ENCODE data around the gene SLC24A1.
A peak's percentile ranks its signal among the peaks of the same experiment; 100 is the strongest.

SLC24A1 gene

DNA sequence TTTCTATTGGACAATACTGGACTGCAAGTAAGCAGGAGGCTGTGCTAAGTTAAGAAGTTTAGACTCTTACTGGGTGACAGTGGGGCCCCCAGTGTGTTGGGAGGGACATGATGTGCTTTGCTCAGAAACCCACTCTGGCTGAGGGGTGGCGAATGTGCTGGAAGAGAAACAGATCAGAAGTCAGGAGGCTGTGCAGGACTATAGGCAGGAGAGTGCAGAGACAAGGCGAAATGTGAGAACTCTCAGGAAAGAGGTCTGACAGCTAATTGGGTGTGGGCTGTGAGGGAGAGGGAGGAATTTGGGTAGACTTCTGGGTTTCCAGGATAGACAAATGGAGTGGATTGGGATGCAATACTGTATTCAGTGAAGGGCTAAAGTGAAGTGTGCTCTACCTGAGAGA is 12.0 kb downstream of the SLC24A1 start:
- no peaks in the 10 kb centered on the region for H3K36me3 ChIP-seq (ENCODE audit: control insufficient read depth in 2 of 2, insufficient read depth in 2 of 2, low read length in 2 of 2)
- no peak overlapping the region for H3K4me3 ChIP-seq (ENCODE audit: low read length in 2 of 2)
- no peaks in the 10 kb centered on the region for H3K27me3 ChIP-seq (ENCODE audit: control insufficient read depth in 2 of 2, insufficient read depth in 2 of 2, low read length in 2 of 2)
- H3K9ac ChIP-seq (ENCODE audit: low read depth in 1 of 2, low read length in 2 of 2) = no peak overlapping the region
- no peak overlapping the region for H3K27ac ChIP-seq (ENCODE audit: low read depth in 2 of 2, low read length in 2 of 2)
- no peaks in the 10 kb centered on the region for H3K9me3 ChIP-seq (ENCODE audit: control insufficient read depth in 2 of 2, low read length in 2 of 2)
- peaks cover 0 to 3% of the 10 kb centered on the region in 2 donors for H3K4me1 ChIP-seq (ENCODE audit: control insufficient read depth in 2 of 2, insufficient read depth in 2 of 2, low read length in 2 of 2)

DNA sequence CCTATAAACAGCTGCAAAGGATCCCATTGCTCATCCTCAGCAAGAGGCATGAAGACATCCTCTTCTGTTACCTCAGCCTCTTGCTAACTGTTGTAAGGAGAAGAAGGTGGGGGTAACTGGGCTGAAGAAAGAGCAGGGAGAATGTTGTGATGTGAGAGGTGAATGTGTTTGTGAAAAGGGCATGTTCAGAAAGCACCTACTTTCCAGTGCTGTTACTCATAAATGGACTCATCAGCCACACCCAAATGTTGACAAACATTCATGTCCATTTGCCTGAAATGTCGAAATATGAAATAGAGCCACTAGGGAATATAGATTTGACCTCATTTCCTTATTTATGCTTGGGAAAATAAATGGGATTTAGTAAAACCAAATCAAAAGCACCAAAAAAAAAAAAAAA is 12.6 kb downstream of the SLC24A1 start:
- Histone ChIP-seq H3K36me3 (ENCODE audit: control insufficient read depth in 2 of 2, insufficient read depth in 2 of 2, low read length in 2 of 2) (no peaks in the 10 kb centered on the region), H3K4me3 (ENCODE audit: low read length in 2 of 2) (no peak overlapping the region), H3K9me3 (ENCODE audit: control insufficient read depth in 2 of 2, low read length in 2 of 2) (no peaks in the 10 kb centered on the region), H3K4me1 (ENCODE audit: control insufficient read depth in 2 of 2, insufficient read depth in 2 of 2, low read length in 2 of 2) (peaks cover 0 to 5% of the 10 kb centered on the region in 2 donors), H3K9ac (ENCODE audit: low read depth in 1 of 2, low read length in 2 of 2) (no peak overlapping the region), H3K27ac (ENCODE audit: low read depth in 2 of 2, low read length in 2 of 2) (no peak overlapping the region), H3K27me3 (ENCODE audit: control insufficient read depth in 2 of 2, insufficient read depth in 2 of 2, low read length in 2 of 2) (no peaks in the 10 kb centered on the region)

- no peaks in the 10 kb centered on the region for H3K36me3 ChIP-seq (ENCODE audit: control insufficient read depth in 2 of 2, insufficient read depth in 2 of 2, low read length in 2 of 2)
- H3K4me1 ChIP-seq (ENCODE audit: control insufficient read depth in 2 of 2, insufficient read depth in 2 of 2, low read length in 2 of 2) = peaks cover 0 to 5% of the 10 kb centered on the region in 2 donors
- no peak overlapping the region for H3K9ac ChIP-seq (ENCODE audit: low read depth in 1 of 2, low read length in 2 of 2)
- no peak overlapping the region for H3K4me3 ChIP-seq (ENCODE audit: low read length in 2 of 2)
- no peaks in the 10 kb centered on the region for H3K27me3 ChIP-seq (ENCODE audit: control insufficient read depth in 2 of 2, insufficient read depth in 2 of 2, low read length in 2 of 2)
- H3K9me3 ChIP-seq (ENCODE audit: control insufficient read depth in 2 of 2, low read length in 2 of 2) = no peaks in the 10 kb centered on the region
- H3K27ac ChIP-seq (ENCODE audit: low read depth in 2 of 2, low read length in 2 of 2) = no peak overlapping the region
Measured at GRCh38 chr15:65638109-65638508, 16.4 kb downstream of the SLC24A1 start.

DNA sequence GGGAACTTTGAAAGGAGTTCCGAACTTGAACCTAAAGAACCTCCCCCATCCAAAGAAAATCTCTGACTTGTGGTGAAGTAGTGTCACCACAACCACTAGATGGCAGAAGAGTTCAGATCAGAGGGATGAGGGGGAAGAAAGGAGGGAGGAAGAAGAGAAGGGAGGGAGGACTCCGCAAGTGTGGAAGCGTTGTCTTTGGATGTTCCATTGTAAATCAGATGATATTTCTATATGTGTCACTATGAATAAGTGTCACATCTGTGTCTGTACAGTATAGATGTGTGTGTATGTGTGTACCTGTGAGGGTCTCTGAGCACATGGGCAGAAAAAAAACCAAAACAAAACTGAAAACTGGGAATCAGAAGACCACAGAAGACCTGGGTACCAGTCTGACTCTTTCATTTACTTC is 16.9 kb downstream of the SLC24A1 start:
- H3K9ac ChIP-seq (ENCODE audit: low read depth in 1 of 2, low read length in 2 of 2) = no peak overlapping the region
- no peak overlapping the region for H3K27ac ChIP-seq (ENCODE audit: low read depth in 2 of 2, low read length in 2 of 2)
- no peaks in the 10 kb centered on the region for H3K36me3 ChIP-seq (ENCODE audit: control insufficient read depth in 2 of 2, insufficient read depth in 2 of 2, low read length in 2 of 2)
- H3K9me3 ChIP-seq (ENCODE audit: control insufficient read depth in 2 of 2, low read length in 2 of 2) = no peaks in the 10 kb centered on the region
- peaks cover 0 to 5% of the 10 kb centered on the region in 2 donors for H3K4me1 ChIP-seq (ENCODE audit: control insufficient read depth in 2 of 2, insufficient read depth in 2 of 2, low read length in 2 of 2)
- H3K4me3 ChIP-seq (ENCODE audit: low read length in 2 of 2) = peak overlapping the region in 1 of 2 donors; percentile 43
- H3K27me3 ChIP-seq (ENCODE audit: control insufficient read depth in 2 of 2, insufficient read depth in 2 of 2, low read length in 2 of 2) = no peaks in the 10 kb centered on the region

DNA sequence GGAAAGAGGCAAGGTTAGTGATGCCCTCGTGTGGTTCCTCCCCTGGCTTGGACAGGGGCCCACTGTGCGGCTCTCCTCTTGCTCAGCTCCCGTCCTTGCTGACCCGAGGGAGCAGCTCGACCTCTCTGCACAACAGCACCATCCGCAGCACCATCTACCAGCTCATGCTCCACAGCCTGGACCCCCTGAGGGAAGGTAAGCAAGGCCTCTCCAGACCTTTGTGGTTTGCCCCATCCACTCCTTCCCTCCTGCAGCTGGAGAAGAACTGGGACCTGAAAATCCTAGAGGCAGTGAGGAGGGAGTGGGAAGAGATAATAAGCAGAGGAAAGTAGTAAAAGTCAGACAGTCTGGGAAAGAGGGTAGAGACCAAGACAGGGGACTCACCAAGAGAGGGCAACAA is 17.8 kb downstream of the SLC24A1 start:
- no peaks in the 10 kb centered on the region for H3K9me3 ChIP-seq (ENCODE audit: control insufficient read depth in 2 of 2, low read length in 2 of 2)
- H3K4me3 ChIP-seq (ENCODE audit: low read length in 2 of 2) = no peak overlapping the region
- no peak overlapping the region for H3K27ac ChIP-seq (ENCODE audit: low read depth in 2 of 2, low read length in 2 of 2)
- H3K27me3 ChIP-seq (ENCODE audit: control insufficient read depth in 2 of 2, insufficient read depth in 2 of 2, low read length in 2 of 2) = no peaks in the 10 kb centered on the region
- H3K36me3 ChIP-seq (ENCODE audit: control insufficient read depth in 2 of 2, insufficient read depth in 2 of 2, low read length in 2 of 2) = no peaks in the 10 kb centered on the region
- peaks cover 0 to 2% of the 10 kb centered on the region in 2 donors for H3K4me1 ChIP-seq (ENCODE audit: control insufficient read depth in 2 of 2, insufficient read depth in 2 of 2, low read length in 2 of 2)
- no peak overlapping the region for H3K9ac ChIP-seq (ENCODE audit: low read depth in 1 of 2, low read length in 2 of 2)

DNA sequence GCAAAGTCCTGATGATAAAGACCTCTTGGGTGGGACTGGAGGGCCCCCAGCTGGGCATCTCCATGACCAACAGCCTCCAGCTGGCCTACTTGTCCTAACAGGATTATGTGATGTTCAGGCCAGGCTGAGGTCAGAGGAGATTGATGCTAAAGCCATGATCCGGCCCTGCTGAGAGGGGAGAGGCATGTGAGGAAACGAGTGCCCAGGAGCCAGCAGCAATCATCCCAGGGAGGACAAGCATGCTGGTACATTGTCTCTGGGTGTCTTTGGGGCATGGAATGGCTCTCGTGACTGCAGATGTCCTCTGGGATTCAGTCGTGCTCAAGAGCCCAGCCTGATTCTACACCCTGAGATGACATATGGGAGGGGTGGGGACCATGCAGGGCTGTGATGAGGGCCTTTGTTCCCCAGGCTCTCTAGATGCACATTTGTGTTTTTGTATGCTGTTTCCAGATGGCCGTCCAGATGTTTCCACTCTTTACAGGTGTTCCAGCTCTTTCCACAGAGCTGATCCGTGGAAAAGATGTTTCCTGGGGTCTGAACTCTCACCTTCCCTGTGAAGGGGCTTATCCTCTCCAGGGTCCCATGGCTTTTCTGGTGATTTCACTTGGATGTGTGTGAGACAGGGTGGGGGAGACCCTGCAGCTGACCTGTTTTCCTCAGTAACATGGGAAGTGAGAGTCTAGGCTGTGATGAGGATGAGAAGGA is 20.2 kb downstream of the SLC24A1 start:
- peaks cover 0 to 2% of the 10 kb centered on the region in 2 donors for H3K4me1 ChIP-seq (ENCODE audit: control insufficient read depth in 2 of 2, insufficient read depth in 2 of 2, low read length in 2 of 2)
- no peak overlapping the region for H3K9ac ChIP-seq (ENCODE audit: low read depth in 1 of 2, low read length in 2 of 2)
- H3K27ac ChIP-seq (ENCODE audit: low read depth in 2 of 2, low read length in 2 of 2) = no peak overlapping the region
- no peaks in the 10 kb centered on the region for H3K9me3 ChIP-seq (ENCODE audit: control insufficient read depth in 2 of 2, low read length in 2 of 2)
- H3K4me3 ChIP-seq (ENCODE audit: low read length in 2 of 2) = no peak overlapping the region
- no peaks in the 10 kb centered on the region for H3K36me3 ChIP-seq (ENCODE audit: control insufficient read depth in 2 of 2, insufficient read depth in 2 of 2, low read length in 2 of 2)
- no peaks in the 10 kb centered on the region for H3K27me3 ChIP-seq (ENCODE audit: control insufficient read depth in 2 of 2, insufficient read depth in 2 of 2, low read length in 2 of 2)

- no peaks in the 10 kb centered on the region for H3K36me3 ChIP-seq (ENCODE audit: control insufficient read depth in 2 of 2, insufficient read depth in 2 of 2, low read length in 2 of 2)
- no peak overlapping the region for H3K4me3 ChIP-seq (ENCODE audit: low read length in 2 of 2)
- H3K9me3 ChIP-seq (ENCODE audit: control insufficient read depth in 2 of 2, low read length in 2 of 2) = no peaks in the 10 kb centered on the region
- no peak overlapping the region for H3K27ac ChIP-seq (ENCODE audit: low read depth in 2 of 2, low read length in 2 of 2)
- peaks cover 0 to 2% of the 10 kb centered on the region in 2 donors for H3K4me1 ChIP-seq (ENCODE audit: control insufficient read depth in 2 of 2, insufficient read depth in 2 of 2, low read length in 2 of 2)
- H3K27me3 ChIP-seq (ENCODE audit: control insufficient read depth in 2 of 2, insufficient read depth in 2 of 2, low read length in 2 of 2) = no peaks in the 10 kb centered on the region
- no peak overlapping the region for H3K9ac ChIP-seq (ENCODE audit: low read depth in 1 of 2, low read length in 2 of 2)
Measured at GRCh38 chr15:65642594-65642993, 20.9 kb downstream of the SLC24A1 start.

DNA sequence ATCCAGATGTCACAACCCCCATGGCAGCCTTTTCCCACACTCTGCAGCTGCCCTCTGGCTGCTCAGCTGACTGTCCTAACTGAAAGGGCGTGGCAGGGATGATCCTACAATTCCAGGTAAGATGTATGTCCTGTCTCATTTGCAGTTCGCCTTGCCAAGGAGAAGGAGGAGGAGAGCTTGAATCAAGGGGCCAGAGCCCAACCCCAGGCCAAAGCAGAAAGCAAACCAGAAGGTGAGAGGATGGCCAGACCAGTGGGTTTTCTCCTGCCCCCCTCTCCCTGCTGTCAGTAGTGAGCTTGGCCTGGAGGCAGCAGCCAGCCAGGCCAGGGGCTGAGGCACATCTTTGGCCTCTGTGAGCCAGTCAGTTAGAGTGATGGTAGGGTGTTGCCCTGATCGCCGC is 22.5 kb downstream of the SLC24A1 start:
- no peak overlapping the region for H3K4me3 ChIP-seq (ENCODE audit: low read length in 2 of 2)

GRCh38 chr15:65645392-65645791 is 23.7 kb downstream of the SLC24A1 start:
- Histone ChIP-seq H3K9ac (ENCODE audit: low read depth in 1 of 2, low read length in 2 of 2) (no peak overlapping the region), H3K27me3 (ENCODE audit: control insufficient read depth in 2 of 2, insufficient read depth in 2 of 2, low read length in 2 of 2) (no peaks in the 10 kb centered on the region), H3K4me3 (ENCODE audit: low read length in 2 of 2) (no peak overlapping the region), H3K27ac (ENCODE audit: low read depth in 2 of 2, low read length in 2 of 2) (no peak overlapping the region), H3K4me1 (ENCODE audit: control insufficient read depth in 2 of 2, insufficient read depth in 2 of 2, low read length in 2 of 2) (no peaks in the 10 kb centered on the region), H3K36me3 (ENCODE audit: control insufficient read depth in 2 of 2, insufficient read depth in 2 of 2, low read length in 2 of 2) (no peaks in the 10 kb centered on the region), H3K9me3 (ENCODE audit: control insufficient read depth in 2 of 2, low read length in 2 of 2) (no peaks in the 10 kb centered on the region)

More for the DNA sequence above, 22.5 kb downstream of the SLC24A1 start:
- no peak overlapping the region for H3K9ac ChIP-seq (ENCODE audit: low read depth in 1 of 2, low read length in 2 of 2)
- H3K27me3 ChIP-seq (ENCODE audit: control insufficient read depth in 2 of 2, insufficient read depth in 2 of 2, low read length in 2 of 2) = no peaks in the 10 kb centered on the region
- no peaks in the 10 kb centered on the region for H3K9me3 ChIP-seq (ENCODE audit: control insufficient read depth in 2 of 2, low read length in 2 of 2)
- no peak overlapping the region for H3K27ac ChIP-seq (ENCODE audit: low read depth in 2 of 2, low read length in 2 of 2)
- no peaks in the 10 kb centered on the region for H3K4me1 ChIP-seq (ENCODE audit: control insufficient read depth in 2 of 2, insufficient read depth in 2 of 2, low read length in 2 of 2)
- H3K36me3 ChIP-seq (ENCODE audit: control insufficient read depth in 2 of 2, insufficient read depth in 2 of 2, low read length in 2 of 2) = no peaks in the 10 kb centered on the region

DNA sequence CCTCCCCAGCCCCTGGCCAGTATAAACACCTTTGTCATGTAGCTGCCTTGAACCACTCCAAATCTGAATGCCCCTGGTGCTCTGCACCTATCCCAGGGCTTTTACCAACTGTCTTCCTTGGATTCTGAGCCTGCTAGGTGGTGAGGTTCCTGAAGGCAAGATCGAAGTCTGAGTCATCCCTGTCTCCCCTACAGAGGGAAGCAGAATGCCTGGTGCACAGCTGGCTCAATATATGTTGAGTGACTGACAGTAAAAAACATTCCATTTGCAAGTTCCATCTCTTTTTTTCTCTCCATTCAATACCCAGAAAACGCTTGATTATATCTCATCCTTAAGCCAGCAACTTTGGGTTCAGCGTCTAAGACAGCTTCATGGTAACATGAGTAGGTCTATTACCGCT is 24.7 kb downstream of the SLC24A1 start:
- H3K27ac ChIP-seq (ENCODE audit: low read depth in 2 of 2, low read length in 2 of 2) = no peak overlapping the region
- H3K9me3 ChIP-seq (ENCODE audit: control insufficient read depth in 2 of 2, low read length in 2 of 2) = no peaks in the 10 kb centered on the region
- peaks cover 0 to 7% of the 10 kb centered on the region in 2 donors for H3K36me3 ChIP-seq (ENCODE audit: control insufficient read depth in 2 of 2, insufficient read depth in 2 of 2, low read length in 2 of 2)
- H3K27me3 ChIP-seq (ENCODE audit: control insufficient read depth in 2 of 2, insufficient read depth in 2 of 2, low read length in 2 of 2) = no peaks in the 10 kb centered on the region
- H3K4me3 ChIP-seq (ENCODE audit: low read length in 2 of 2) = no peak overlapping the region
- H3K9ac ChIP-seq (ENCODE audit: low read depth in 1 of 2, low read length in 2 of 2) = no peak overlapping the region
- H3K4me1 ChIP-seq (ENCODE audit: control insufficient read depth in 2 of 2, insufficient read depth in 2 of 2, low read length in 2 of 2) = no peaks in the 10 kb centered on the region
